ENCODE measurements around the gene CNGB1.
"Not testable (repeated sequence)": the region's sequence is repeated elsewhere in the genome, so short reads cannot be mapped to it uniquely, and the experiment has no call there.

The CNGB1 gene

DNA sequence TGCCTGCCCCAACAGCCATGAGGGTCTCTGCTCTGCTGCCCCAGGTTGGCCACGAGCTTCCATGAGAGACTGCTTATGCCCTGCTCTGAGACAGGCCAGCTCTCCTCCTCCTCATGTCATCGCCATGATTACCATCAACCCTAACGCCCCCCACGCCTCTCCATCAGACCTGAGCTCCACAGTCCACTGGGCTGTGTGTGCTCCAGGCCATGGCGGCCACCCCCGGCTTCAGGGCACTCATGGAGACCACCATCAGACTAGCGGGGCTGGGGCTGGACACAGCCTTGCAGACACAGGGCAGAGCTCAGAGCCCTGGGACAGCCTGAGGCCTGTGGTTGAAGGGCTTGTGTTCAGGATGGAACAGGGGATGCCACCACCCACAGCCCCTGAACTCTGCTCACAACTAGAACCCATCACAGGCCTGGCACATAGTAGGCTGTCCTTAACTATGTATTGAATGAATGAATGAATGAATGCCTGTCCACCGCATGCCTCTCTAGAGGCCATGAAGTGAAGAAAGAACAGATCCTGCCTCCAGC is 14.6 kb downstream of the CNGB1 start:
- no peak for DNase-seq (ENCODE audit: low spot score in 2 of 2)
- no peaks in the 10 kb centered on the region for H3K36me3 Mint-ChIP-seq
- no peaks in the 10 kb centered on the region for H3K9me3 Mint-ChIP-seq
- H3K4me3 Mint-ChIP-seq, result no peak overlapping the region
- H3K27ac Mint-ChIP-seq, result no peak overlapping the region
- no peaks in the 10 kb centered on the region for H3K4me1 Mint-ChIP-seq
- ATAC-seq, result no peak

GRCh38 chr16:57955572-57956188 is 15.2 kb downstream of the CNGB1 start:
- Mint-ChIP-seq H3K27ac (no peak overlapping the region), H3K4me3 (no peak overlapping the region), H3K36me3 (no peaks in the 10 kb centered on the region), H3K9me3 (no peaks in the 10 kb centered on the region), H3K4me1 (no peaks in the 10 kb centered on the region)
- ATAC-seq (no peak), DNase-seq (ENCODE audit: low spot score in 2 of 2) (no peak)

DNA sequence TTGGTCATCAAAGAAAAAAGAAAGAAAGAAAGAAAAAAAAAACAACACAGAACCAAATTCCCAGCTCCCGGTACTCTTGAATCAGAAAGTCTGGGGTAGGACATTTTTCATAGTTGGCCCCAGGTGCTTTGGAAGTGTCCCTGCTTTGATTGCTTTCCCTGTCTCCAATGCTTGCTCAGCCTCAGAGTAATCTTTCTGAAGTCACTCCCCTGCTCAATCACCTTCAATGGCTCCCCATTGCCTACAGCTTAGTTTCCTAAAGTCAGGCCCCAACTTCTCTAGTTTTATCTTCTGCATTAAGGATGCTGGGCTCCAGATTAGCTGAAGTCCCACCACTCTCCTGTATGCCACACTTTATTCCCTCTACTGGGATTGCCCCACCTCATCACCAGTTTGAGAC is 17.1 kb downstream of the CNGB1 start:
- no peaks in the 10 kb centered on the region for H3K9me3 Mint-ChIP-seq
- ATAC-seq (no peak), DNase-seq (ENCODE audit: low spot score in 2 of 2) (no peak)
- peak overlapping the region; percentile 33 for H3K27ac Mint-ChIP-seq
- H3K36me3 Mint-ChIP-seq, result no peaks in the 10 kb centered on the region
- H3K4me1 Mint-ChIP-seq, result no peaks in the 10 kb centered on the region
- no peak overlapping the region for H3K4me3 Mint-ChIP-seq

DNA sequence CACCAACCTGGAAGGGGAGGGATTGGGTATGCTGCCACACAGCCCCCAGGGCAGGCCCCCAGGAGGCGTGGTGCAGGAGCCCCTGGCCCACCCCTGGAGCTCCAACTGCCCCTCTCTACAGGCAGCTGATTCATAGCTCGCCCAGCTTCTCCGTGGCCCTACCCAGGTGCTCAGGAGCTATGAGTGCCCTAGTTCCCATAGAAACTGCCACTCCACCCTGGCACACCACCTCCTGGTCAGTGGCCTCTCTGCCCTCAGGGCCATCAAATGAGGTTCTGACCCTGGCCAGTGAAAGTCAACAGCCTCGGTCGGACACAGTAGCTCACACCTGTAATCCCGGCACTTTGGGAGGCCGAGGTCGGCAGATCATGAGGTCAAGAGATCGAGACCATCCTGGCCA is 18.0 kb downstream of the CNGB1 start:
- Mint-ChIP-seq H3K9me3 (no peaks in the 10 kb centered on the region), H3K36me3 (no peaks in the 10 kb centered on the region), H3K27ac (no peak overlapping the region), H3K4me1 (no peaks in the 10 kb centered on the region), H3K4me3 (no peak overlapping the region)
- no peak for ATAC-seq
- no peak for DNase-seq (ENCODE audit: low spot score in 2 of 2)

- Mint-ChIP-seq H3K4me3 (no peak overlapping the region), H3K36me3 (no peaks in the 10 kb centered on the region), H3K9me3 (no peaks in the 10 kb centered on the region), H3K27ac (no peak overlapping the region), H3K4me1 (no peaks in the 10 kb centered on the region)
- DNase-seq (ENCODE audit: low spot score in 2 of 2) (no peak), ATAC-seq (no peak)
Measured at GRCh38 chr16:57951204-57951960, 19.5 kb downstream of the CNGB1 start.

GRCh38 chr16:57950382-57950781 is 20.5 kb downstream of the CNGB1 start:
- Mint-ChIP-seq H3K27ac (no peak overlapping the region), H3K4me1 (no peaks in the 10 kb centered on the region), H3K9me3 (no peaks in the 10 kb centered on the region), H3K36me3 (no peaks in the 10 kb centered on the region), H3K4me3 (no peak overlapping the region)
- ATAC-seq (no peak), DNase-seq (ENCODE audit: low spot score in 2 of 2) (no peak)

DNA sequence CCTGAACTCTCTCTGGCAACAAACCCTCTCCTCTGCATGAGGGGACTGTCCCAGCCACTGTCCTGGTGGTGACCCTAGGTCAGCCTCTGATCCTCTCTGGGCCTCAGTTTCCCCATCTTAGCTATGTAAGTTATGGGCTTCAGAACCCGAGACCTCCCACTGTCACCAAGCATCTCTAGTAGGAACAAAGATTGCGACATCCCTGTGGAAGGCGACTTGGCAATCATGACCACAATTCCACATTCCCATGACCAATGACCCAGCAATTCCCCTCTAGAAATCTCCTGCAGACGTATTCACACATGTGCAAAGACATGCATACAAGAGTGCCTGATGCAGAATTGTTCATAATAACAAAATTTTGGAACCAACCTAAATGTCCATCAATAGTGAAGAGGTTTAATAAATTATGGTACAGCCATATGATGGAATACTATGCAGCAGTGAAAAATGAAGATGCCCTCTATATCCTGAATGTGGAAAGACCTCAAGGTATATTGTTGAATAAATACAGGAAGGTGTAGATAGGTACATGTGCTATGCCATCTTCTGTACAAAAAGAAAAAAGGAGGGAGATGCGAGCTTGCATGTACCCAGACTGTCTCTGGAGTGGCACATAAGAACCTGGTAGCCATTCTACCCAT is 21.2 kb downstream of the CNGB1 start:
- Mint-ChIP-seq H3K4me1 (no peaks in the 10 kb centered on the region), H3K9me3 (no peaks in the 10 kb centered on the region), H3K27ac (no peak overlapping the region), H3K4me3 (no peak overlapping the region), H3K36me3 (no peaks in the 10 kb centered on the region)
- no peak for DNase-seq (ENCODE audit: low spot score in 2 of 2)
- no peak for ATAC-seq

GRCh38 chr16:57949013-57949412 is 21.9 kb downstream of the CNGB1 start:
- Mint-ChIP-seq H3K36me3 (no peaks in the 10 kb centered on the region), H3K9me3 (no peaks in the 10 kb centered on the region), H3K27ac (no peak overlapping the region), H3K4me3 (no peak overlapping the region), H3K4me1 (no peaks in the 10 kb centered on the region)
- no peak for ATAC-seq
- no peak for DNase-seq (ENCODE audit: low spot score in 2 of 2)

DNA sequence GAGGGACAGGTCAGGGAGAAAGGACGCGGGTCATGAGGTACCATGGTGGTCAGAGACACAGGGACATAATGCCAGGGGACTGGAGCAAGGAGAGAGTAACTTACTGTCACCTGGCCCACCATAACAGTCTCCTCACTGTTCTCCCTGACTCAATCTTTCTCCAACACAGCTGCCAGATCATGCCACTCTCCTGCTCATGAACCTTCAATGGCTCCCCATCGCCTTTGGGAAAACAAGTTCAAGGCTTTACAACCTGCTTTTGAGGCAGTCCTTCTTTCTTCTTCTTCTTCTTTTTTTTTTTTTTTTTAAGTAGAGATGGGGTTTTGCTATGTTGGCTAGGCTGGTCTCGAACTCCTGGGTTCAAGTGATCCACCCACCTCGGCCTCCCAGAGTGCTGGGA is 22.9 kb downstream of the CNGB1 start:
- no peak overlapping the region for H3K27ac Mint-ChIP-seq
- no peaks in the 10 kb centered on the region for H3K9me3 Mint-ChIP-seq
- H3K4me1 Mint-ChIP-seq, result no peaks in the 10 kb centered on the region
- no peaks in the 10 kb centered on the region for H3K36me3 Mint-ChIP-seq
- DNase-seq (ENCODE audit: low spot score in 2 of 2) (no peak), ATAC-seq (no peak)
- no peak overlapping the region for H3K4me3 Mint-ChIP-seq

DNA sequence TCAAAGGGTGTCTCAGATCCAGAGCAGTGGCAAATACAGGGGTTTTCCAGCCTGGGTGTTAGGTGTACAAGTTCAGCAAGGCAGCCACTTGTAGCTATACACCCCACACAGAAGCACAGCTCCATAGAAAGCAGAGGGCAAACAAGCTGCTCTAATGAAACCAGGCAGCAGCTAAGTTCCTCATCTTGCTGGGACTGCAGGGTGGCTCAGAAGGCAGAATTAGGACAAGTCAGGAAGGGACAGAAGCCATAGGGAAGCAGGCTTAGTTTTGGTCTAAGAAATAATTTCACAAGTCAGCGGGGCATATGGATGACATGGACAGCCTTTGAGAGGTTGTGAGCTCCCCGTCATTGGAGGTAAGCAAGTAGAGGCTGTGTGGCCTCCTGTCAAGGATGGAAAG is 23.7 kb downstream of the CNGB1 start:
- Mint-ChIP-seq H3K4me3 (no peak overlapping the region), H3K4me1 (no peaks in the 10 kb centered on the region)

GRCh38 chr16:57946181-57946801 is 24.6 kb downstream of the CNGB1 start:
- Mint-ChIP-seq H3K4me3 (no peak overlapping the region), H3K9me3 (no peaks in the 10 kb centered on the region), H3K36me3 (no peaks in the 10 kb centered on the region), H3K4me1 (no peaks in the 10 kb centered on the region), H3K27ac (no peak overlapping the region)
- ATAC-seq (peak; percentile 19), DNase-seq (ENCODE audit: low spot score in 2 of 2) (no peak)

More for the DNA sequence above, 23.7 kb downstream of the CNGB1 start:
- Mint-ChIP-seq H3K36me3 (no peaks in the 10 kb centered on the region), H3K27ac (no peak overlapping the region), H3K9me3 (no peaks in the 10 kb centered on the region)
- no peak for DNase-seq (ENCODE audit: low spot score in 2 of 2)
- no peak for ATAC-seq

GRCh38 chr16:57945740-57946138 is 25.2 kb downstream of the CNGB1 start:
- DNase-seq (ENCODE audit: low spot score in 2 of 2), result no peak
- Mint-ChIP-seq H3K4me3 (no peak overlapping the region), H3K36me3 (no peaks in the 10 kb centered on the region), H3K4me1 (no peaks in the 10 kb centered on the region), H3K9me3 (no peaks in the 10 kb centered on the region), H3K27ac (no peak overlapping the region)
- ATAC-seq, result no peak

- H3K9me3 Mint-ChIP-seq, result no peaks in the 10 kb centered on the region
- no peaks in the 10 kb centered on the region for H3K4me1 Mint-ChIP-seq
- ATAC-seq (no peak), DNase-seq (ENCODE audit: low spot score in 2 of 2) (no peak)
- H3K4me3 Mint-ChIP-seq, result no peak overlapping the region
- no peaks in the 10 kb centered on the region for H3K36me3 Mint-ChIP-seq
- no peak overlapping the region for H3K27ac Mint-ChIP-seq
Measured at GRCh38 chr16:57944970-57945739, 25.8 kb downstream of the CNGB1 start.

DNA sequence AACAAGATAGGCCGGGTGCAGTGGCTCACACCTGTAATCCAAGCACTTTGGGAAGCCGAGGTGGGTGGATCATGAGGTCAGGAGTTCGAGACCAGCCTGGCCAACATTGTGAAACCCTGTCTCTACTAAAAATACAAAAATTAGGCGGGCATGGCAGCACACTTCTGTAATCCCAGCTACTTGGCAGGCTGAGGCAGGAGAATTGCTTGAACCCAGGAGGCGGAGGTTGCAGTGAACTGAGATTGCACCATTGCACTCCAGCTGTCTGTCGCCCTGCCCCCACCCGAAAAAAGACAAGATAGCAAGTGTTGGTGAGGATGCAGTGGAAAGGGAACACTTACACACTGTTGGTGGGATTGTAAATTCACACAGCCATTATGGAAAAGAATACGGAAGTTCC is 27.5 kb downstream of the CNGB1 start:
- ATAC-seq; H3K9me3 Mint-ChIP-seq; H3K4me3 Mint-ChIP-seq; H3K4me1 Mint-ChIP-seq; H3K27ac Mint-ChIP-seq; H3K36me3 Mint-ChIP-seq; DNase-seq (ENCODE audit: low spot score in 2 of 2): not testable (repeated sequence)

DNA sequence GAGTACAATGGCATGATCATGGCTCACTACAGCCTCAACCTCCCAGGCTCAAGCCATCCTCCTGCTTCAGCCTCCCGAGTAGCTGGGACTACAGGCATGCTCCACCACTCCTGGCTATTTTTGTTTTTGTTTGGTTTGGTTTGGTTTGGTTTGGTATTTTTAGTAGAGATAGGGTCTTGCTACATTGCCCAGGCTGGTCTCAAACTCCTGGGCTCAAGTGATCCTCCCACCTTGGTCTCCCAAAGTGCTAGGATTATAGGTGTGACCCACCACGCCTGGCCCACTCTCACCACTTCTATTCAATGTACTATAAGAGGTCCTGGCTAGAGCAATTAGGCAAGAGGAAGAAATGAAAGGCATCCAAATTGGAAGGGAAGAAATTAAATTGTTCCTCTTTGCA is 29.0 kb downstream of the CNGB1 start:
- not testable (repeated sequence) for H3K4me3 Mint-ChIP-seq

More for the DNA sequence above, 29.0 kb downstream of the CNGB1 start:
- not testable (repeated sequence) for H3K4me1 Mint-ChIP-seq; H3K9me3 Mint-ChIP-seq; DNase-seq (ENCODE audit: low spot score in 2 of 2); ATAC-seq; H3K27ac Mint-ChIP-seq; H3K36me3 Mint-ChIP-seq

All from stimulated activated effector memory CD8-positive, alpha-beta T cell treated with anti-CD3 and anti-CD28 coated beads, Interleukin-12 subunit alpha, Interleukin-12 subunit beta, amount 100 ng/mL, for 72 hours (primary cell).